NT2/D1 (cell line): ENCODE results near the gene NMS.

Experiments
- YY1 ChIP-seq: IDR thresholded peaks from 2 replicates; pipeline ENCODE4 v1.6.1; 2011; ENCODE audit not compliant: insufficient read length, insufficient read depth
- ZNF274 ChIP-seq: IDR thresholded peaks from 2 replicates; pipeline ENCODE4 v1.6.1; 2011; ENCODE audit warnings: mild to moderate bottlenecking, low read depth, low read length

GRCh38 chr2:100476606-100477005 is 6.3 kb downstream of the NMS start:
- TF ChIP-seq ZNF274 (no peak), YY1 (no peak)
